Stimulated activated CD4-positive, alpha-beta T cell treated with anti-CD3 and anti-CD28 coated beads, Interleukin-2, amount 100 ng/mL, for 4 hours (primary cell): ENCODE results near the gene PPP2R2D.

Experiments
- DNase-seq: peaks from one replicate; pipeline ENCODE4 v3.0.0-alpha.2; 2020; ENCODE audit warnings: low read depth

Gene PPP2R2D

DNA sequence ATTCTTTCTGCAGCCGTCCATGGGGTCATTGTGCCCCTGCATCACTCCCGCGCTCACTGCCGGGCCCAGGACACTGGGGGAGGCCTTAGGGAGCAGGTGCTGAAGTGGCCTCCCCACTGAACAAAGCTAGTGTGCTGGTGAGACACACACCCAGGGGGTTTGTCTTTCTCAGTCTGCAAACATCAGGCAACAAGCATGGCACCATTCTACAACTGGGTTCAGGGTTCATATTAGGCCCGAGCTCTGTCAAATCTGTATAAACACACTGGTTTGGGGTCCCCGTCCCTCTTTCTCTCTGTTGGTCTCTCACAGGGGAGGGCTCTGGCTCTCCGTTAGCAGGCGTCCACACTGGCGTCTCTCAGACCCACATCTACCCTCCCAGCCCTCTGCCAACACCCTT, 11.1 kb upstream of the PPP2R2D start:
- no peak for DNase-seq

DNA sequence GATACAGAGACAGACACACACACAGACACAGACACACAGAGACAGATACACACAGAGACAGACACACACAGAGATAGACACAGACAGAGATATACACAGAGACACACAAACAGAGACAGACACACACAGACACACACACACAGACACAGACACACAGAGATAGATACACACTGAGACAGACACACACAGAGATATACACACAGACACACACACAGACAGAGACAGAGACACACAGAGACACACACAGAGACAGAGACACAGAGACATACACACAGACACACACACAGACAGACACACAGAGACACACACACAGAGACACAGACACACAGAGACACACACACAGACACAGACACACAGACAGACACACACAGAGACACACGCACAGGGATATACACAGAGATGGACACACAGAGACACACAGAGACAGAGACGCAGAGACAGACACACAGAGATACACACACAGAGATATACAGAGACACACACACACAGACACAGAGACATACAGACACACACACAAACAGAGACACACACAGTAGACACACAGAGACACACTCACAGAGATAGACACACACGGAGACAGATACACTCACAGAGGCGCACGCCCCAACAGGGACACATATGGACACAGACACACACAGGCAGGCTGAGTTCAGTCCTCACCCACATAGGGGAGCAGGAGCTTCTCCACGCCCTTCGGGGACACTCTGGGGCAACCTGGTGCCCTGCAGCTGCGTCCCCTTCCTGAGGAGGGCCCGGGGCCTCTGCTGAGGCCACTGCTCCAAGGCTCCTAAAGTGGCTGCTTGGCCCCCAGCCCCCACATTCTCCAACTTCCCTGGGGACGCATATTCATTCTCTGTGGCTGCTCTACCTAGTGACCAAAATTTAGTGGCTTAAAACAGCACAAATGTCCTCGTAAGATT, 10.3 kb upstream of the PPP2R2D start:
- DNase-seq, result no peak

- DNase-seq, result no peak
Observed at GRCh38 chr10:131891196-131891928, 9.4 kb upstream of the PPP2R2D start.

GRCh38 chr10:131891929-131892805, 8.6 kb upstream of the PPP2R2D start:
- no peak for DNase-seq

DNA sequence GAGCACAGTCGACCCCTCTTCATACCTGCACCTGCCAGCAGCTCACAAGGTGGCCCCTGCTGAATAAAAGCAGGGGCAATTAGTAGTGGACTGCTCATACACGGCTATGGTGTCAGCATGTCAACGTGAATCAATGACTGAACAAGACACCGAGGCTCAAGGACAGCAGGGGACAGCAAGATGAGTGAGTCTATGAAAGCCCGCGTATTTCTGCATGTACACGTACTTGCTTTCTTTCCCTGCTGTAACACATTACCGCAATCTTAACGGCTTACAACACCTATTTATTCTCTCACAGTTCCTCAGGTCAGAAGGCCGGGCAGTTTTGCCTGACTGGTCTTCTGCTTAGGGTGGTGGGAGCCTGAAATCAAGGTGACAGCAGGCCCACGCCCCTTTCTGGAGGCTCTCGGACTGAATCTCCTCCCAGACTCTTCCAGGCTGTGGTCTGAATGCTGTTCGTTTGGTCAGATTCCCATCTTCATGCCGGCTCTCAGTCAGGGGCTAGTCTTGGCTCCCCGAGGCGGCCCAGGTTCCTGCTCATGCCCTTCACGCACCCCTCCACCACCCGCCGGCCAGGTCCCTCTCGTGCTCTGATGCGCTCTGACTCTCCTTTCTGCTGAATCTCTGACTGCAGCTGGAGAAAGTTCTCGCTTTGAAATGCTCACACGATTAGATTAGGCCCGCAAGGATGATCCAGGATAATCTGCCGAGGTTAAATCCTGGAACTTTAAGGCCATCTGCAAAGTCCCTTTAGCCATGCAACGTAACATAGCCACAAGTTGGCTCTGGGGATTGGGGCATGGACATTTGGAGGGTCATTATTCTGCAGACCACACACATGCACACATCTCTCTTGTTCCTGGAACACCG, 7.8 kb upstream of the PPP2R2D start:
- no peak for DNase-seq

DNA sequence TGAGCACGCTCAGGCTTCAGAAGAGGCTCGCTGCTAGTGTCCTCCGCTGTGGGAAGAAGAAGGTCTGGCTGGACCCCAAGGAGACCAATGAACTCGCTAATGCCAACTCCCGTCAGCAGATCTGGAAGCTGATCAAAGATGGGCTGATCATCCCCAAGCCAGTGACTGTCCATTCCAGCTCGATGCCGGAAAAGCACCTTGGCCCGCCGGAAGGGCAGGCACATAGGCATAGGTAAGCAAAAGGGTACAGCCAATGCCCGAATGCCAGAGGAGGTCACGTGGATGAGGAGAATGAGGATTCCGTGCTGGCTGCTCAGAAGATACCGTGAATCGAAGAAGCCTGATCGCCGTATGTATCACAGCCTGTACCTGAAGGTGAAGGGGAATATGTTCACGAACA, 5.7 kb upstream of the PPP2R2D start:
- no peak for DNase-seq

- DNase-seq, result no peak
Observed at GRCh38 chr10:131896403-131896802, 4.4 kb upstream of the PPP2R2D start.

- DNase-seq, result no peak
Observed at GRCh38 chr10:131897297-131897899, 3.4 kb upstream of the PPP2R2D start.

DNA sequence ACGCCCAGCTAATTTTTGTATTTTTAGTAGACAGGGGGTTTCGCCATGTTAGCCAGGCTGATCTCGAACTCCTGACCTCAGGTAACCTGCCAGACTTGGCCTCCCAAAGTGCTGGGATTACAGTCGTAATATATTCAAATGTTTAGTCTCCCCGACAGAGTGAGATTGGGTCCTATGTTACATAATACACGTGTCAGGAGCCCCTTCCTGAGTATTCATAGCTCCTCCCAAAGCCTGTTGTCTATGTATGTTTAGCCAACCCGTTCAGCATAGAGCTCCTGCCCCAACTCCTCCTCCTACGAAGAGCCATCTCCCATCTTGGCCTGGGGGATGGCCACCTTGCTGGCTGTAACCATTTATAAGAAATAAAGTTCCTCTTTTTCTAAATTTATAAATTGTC, 2.7 kb upstream of the PPP2R2D start:
- DNase-seq, result no peak

GRCh38 chr10:131898713-131899112, 2.1 kb upstream of the PPP2R2D start:
- DNase-seq, result no peak

DNA sequence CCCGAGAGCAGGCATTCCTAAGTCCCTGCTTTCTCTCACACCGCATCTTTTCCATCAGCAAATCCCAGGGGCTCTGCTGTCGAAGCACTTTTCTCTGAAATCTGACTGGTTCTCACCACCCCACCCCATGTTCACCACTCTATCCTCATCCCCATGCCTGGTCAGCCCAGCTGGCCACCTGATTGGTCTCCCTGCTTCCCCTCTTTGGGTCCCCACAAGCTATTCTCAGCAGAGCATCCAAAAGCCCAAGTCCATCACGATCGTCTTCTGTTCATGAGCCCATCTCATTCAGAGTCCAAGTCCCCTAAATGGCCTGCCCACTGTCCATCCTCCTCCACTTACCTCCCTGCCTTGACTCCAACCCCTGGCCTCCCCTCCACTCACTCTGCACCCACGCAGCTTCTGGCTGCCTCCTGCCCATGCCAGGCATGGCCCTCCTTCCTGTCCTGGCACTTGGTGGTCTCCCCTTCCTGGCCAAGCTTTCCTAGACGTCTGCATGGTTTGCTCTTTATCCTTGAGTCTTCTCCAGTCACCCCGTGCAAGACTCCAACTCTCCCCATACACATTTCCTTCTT, 1.6 kb upstream of the PPP2R2D start:
- DNase-seq, result no peak

- no peak for DNase-seq
Observed at GRCh38 chr10:131899695-131900349, 986 bp upstream of the PPP2R2D start.

DNA sequence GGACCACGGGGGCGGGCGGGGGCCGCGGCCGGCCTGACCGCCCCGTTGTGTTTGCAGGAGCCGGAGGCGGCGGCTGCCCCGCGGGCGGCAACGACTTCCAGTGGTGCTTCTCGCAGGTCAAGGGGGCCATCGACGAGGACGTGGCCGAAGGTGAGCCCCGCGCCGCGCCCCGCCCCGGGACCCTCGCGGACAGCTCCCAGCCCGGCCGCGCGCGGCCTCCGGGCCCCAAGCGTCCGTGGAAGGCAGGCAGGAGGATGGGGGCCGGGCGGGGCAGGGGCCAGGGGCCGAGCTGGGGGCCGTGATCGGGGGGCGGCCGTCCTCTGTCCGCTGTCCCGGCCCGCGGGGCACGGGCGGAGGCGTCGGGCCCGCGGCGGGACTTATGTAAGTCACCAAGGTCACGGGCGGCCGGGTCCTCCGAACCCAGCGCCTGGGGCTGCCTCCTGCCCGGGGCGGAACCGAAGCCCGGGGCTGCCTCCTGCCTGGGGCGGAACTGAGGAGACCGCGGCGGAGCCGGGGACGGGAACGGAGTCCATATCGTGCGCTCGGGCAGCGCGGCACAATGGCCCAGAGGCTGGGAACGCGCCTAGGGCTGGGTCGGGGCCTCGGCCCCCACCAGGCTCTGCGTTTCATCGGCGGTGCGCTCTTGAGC, 497 bp downstream of the PPP2R2D start:
- DNase-seq, result no peak

DNA sequence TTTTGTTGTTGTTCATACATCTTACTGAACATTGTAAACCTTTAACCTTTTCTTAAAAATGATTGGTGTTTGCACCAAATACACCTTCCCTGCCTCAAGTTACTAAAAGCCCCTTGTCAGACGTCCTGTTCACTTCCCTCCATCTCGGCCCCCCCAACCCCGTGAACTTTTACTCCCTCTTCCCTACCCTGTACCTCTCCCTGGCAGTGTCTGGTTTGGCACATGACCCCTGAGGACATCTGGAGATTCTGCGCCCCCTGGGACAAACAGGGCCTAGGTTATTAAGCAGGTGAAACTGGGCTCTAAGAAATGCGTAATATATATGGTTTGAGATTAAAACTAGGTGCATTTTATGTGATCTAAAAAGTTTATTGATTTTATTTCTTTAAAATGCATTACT, 1.4 kb downstream of the PPP2R2D start:
- no peak for DNase-seq

DNA sequence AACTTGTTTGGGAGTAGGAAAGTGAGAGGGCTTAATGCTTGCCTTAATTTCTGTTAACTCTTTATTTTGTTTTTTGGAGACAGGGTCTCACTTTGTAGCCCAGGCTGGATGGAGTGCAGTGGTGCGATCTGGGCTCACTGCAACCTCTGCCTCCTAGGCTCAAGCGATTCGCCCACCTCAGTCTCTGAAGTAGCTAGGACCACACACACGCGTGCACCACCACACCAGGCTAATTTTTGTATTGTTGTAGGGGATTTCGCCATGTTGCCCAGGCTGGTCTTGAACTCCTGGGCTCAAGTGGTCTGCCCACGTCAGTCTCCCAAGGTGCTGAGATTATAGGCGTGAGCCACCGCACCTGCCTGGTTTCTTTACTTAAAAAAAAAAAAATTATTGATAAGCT, 1.9 kb downstream of the PPP2R2D start:
- DNase-seq, result no peak

GRCh38 chr10:131905267-131905571, 4.4 kb downstream of the PPP2R2D start:
- DNase-seq, result no peak

GRCh38 chr10:131905603-131906268, 4.9 kb downstream of the PPP2R2D start:
- DNase-seq, result no peak

GRCh38 chr10:131906269-131906639, 5.4 kb downstream of the PPP2R2D start:
- no peak for DNase-seq

DNA sequence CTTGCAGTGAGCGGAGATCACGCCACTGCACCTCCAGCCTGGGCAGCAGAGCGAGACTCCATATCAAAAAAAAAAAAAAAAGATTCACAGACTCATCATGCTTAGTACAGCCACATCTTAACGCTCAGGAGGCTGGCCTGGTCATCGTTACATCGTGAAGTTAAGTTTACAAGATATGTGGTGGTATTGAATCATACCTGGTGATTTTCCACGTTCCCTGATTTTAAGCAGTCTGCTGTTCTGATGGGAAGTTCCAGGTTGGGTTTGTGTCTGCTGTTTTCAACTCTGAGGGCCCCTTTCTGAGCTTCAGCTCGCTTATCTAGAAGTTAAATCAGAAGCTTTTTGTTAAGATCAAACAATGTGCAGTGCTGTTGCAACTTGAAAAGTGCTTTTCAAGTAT, 6.9 kb downstream of the PPP2R2D start:
- no peak for DNase-seq
